Measurements from ENCODE around the gene TMPRSS12. TPM values are rescaled to one million over a fixed set of nuclear protein-coding genes. Genes with fewer than 3 reads are reported as not detected.
A peak's percentile ranks its signal among the peaks of the same experiment; 100 is the strongest.
"Not testable (repeated sequence)": the region's sequence is repeated elsewhere in the genome, so short reads cannot be mapped to it uniquely, and the experiment has no call there.

Gene TMPRSS12, protein sequence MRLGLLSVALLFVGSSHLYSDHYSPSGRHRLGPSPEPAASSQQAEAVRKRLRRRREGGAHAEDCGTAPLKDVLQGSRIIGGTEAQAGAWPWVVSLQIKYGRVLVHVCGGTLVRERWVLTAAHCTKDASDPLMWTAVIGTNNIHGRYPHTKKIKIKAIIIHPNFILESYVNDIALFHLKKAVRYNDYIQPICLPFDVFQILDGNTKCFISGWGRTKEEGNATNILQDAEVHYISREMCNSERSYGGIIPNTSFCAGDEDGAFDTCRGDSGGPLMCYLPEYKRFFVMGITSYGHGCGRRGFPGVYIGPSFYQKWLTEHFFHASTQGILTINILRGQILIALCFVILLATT
- total RNA-seq, result 0.24 to 0.27 TPM in 2 of 3 replicates, not detected in the other

DNA sequence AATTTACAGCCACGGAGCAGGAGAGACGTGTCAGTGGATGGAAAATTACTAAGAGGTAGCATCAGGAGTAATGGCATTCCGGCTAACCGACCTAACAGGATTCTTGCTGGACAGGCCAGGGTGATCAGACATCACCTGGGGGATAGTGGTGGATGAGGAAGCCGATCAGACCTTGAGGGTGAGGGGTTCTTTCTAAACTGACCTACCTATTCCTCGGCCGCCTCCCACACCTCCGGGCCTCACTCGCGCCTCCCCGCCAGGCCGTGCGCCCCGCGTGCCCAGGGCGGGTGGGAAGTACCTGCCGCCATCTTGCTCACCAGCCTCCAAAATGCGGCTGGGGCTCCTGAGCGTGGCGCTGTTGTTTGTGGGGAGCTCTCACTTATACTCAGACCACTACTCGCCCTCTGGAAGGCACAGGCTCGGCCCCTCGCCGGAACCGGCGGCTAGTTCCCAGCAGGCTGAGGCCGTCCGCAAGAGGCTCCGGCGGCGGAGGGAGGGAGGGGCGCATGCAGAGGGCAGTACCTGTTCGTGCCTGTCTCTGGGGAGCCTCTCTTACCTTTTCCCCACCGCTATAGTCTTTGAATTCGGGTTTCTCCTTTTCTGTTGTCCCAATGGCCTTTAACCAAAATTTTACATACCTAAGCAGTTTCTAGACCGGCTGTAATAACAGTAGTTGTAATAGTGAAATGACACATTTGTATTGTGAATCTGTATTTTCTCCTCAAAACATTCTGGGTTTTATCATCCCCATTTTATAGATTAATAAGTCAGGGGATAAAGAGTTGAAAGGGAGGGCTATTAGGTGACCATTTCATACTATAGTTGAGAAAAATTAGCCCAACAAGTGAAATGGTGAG is at the start of gene TMPRSS12:
TMPRSS12 (plus strand) TSS at position 290 of the 857 bp plus-strand sequence; CDS start at position 329, 39 bp downstream.
- peak; percentile 23 to 55 for DNase-seq (ENCODE audit: low spot score in 2 of 2, unreplicated experiment in 2 of 2)
- peaks cover 13% of the 10 kb centered on the region for H3K9me3 Mint-ChIP-seq
- H3K36me3 Mint-ChIP-seq, result peaks cover 7% of the 10 kb centered on the region
- peaks cover 24% of the 10 kb centered on the region for H3K4me1 Mint-ChIP-seq
- no peaks in the 10 kb centered on the region for H3K27me3 Mint-ChIP-seq (ENCODE audit: low read depth)
- peak within 1 kb of the TSS; percentile 61 for H3K4me3 Mint-ChIP-seq
- H3K27ac Mint-ChIP-seq, result peak within 1 kb of the TSS; percentile 86
- TF ChIP-seq, protein P1, sequence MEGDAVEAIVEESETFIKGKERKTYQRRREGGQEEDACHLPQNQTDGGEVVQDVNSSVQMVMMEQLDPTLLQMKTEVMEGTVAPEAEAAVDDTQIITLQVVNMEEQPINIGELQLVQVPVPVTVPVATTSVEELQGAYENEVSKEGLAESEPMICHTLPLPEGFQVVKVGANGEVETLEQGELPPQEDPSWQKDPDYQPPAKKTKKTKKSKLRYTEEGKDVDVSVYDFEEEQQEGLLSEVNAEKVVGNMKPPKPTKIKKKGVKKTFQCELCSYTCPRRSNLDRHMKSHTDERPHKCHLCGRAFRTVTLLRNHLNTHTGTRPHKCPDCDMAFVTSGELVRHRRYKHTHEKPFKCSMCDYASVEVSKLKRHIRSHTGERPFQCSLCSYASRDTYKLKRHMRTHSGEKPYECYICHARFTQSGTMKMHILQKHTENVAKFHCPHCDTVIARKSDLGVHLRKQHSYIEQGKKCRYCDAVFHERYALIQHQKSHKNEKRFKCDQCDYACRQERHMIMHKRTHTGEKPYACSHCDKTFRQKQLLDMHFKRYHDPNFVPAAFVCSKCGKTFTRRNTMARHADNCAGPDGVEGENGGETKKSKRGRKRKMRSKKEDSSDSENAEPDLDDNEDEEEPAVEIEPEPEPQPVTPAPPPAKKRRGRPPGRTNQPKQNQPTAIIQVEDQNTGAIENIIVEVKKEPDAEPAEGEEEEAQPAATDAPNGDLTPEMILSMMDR (IDR thresholded peaks at IDR 0.05; ENCODE audit: unreplicated experiment), result no peak

DNA sequence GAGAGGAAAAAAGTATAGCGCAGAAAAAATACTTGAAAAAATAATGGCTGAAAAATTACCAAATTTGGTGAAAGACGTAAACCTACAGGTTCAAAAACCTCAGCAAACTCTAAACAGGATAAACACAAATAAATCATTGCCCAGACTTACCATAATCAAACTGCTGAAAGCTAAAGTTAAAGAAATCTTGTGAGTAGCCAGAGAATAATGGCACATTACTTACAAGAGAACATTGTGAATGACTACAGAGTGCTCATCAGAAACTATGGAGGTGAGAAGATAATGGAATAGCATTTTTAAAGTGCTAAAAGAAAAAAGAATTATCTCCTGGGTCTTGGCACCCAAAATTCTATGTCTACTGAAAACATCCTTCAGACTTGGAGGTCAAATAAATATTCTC is 42.8 kb upstream of the TMPRSS12 start:
- Mint-ChIP-seq H3K27me3 (ENCODE audit: low read depth) (no peaks in the 10 kb centered on the region), H3K4me3 (no peak overlapping the region), H3K36me3 (peaks cover 72% of the 10 kb centered on the region), H3K4me1 (no peaks in the 10 kb centered on the region), H3K27ac (no peak overlapping the region), H3K9me3 (peaks cover 30% of the 10 kb centered on the region)
- no peak for DNase-seq (ENCODE audit: low spot score in 2 of 2, unreplicated experiment in 2 of 2)
- TF ChIP-seq, protein P1 (IDR thresholded peaks at IDR 0.05; ENCODE audit: unreplicated experiment), result no peak

DNA sequence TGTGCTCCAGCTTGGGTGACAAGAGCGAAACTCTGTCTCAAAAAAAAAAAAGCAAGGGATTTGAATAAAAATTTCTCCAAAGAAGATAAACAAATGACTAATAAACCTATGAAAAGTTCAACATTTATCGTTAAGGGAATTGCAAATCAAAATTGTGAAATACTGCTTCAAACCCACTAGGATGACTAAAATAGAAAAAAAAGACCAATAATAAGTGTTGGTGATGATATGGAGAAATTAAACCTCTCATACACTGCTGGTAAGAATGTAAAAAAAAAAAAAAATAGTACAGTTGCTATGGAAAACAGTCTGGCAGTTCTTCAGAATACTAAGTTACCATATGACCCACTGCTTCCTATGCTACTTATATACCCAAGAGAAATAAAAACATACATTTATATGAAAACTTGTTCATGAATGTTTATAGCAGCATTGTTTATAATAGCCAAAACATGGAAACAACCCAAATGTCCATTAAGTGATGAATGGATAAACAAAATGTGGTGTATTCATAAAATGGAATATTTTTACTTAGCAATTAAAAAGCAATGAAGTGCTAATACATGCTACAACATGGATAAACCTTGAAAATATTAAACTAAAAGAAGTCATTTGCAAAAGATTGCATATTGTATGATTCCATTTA is 39.4 kb upstream of the TMPRSS12 start:
- Mint-ChIP-seq H3K4me1 (no peaks in the 10 kb centered on the region), H3K9me3 (peaks cover 24% of the 10 kb centered on the region), H3K4me3 (no peak overlapping the region), H3K27ac (no peak overlapping the region), H3K36me3 (peaks cover 52% of the 10 kb centered on the region), H3K27me3 (ENCODE audit: low read depth) (no peaks in the 10 kb centered on the region)
- no peak for DNase-seq (ENCODE audit: low spot score in 2 of 2, unreplicated experiment in 2 of 2)
- TF ChIP-seq, protein P1 (IDR thresholded peaks at IDR 0.05; ENCODE audit: unreplicated experiment), result no peak

DNA sequence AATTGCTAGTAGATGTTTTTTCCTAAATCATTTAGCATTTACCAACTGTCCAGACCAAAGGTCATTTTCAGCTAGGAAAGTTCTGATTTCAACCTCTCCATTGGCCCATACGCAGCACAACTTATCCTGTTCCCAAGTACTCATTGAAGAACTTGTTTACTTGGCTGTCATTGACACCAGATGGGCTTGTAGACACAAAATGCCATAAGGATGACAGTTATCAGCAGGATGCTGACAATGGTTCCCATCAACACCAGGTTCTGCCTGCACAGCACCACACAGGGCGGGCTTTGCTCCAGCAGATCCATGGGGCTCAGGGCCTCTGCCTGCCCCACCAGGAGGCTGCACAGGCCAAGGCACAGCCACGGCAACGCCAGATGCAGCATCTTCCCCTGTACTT is 36.5 kb upstream of the TMPRSS12 start:
- TF ChIP-seq, protein P1 (IDR thresholded peaks at IDR 0.05; ENCODE audit: unreplicated experiment), result no peak
- H3K4me1 Mint-ChIP-seq, result no peaks in the 10 kb centered on the region

DNA sequence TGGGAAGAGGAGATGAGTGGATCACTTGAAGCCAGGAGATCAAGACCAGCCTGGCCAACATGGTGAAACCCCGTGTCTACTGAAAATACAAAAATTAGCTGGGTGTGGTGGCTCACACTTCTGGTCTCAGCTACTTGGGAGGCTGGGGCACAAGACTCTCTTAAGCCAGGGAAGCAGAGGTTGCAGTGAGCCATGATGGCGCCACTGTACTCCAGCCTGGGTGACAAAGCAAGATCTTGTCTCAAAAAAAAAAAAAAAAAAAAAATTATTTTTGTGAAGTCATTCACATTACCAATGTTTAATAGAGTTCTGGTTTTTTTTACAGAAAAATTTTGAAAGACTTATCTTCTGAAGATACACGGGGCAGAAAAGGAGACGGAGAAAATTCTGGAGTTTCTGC is 33.6 kb upstream of the TMPRSS12 start:
- not testable (repeated sequence) for H3K27ac Mint-ChIP-seq; H3K4me1 Mint-ChIP-seq; DNase-seq (ENCODE audit: low spot score in 2 of 2, unreplicated experiment in 2 of 2); H3K4me3 Mint-ChIP-seq; H3K9me3 Mint-ChIP-seq; H3K27me3 Mint-ChIP-seq (ENCODE audit: low read depth)
- H3K36me3 Mint-ChIP-seq, result peaks cover 29% of the 10 kb centered on the region

More for the DNA sequence above, 36.5 kb upstream of the TMPRSS12 start:
- Mint-ChIP-seq H3K27ac (no peak overlapping the region), H3K4me3 (no peak overlapping the region), H3K27me3 (ENCODE audit: low read depth) (no peaks in the 10 kb centered on the region), H3K9me3 (peaks cover 5% of the 10 kb centered on the region), H3K36me3 (peaks cover 35% of the 10 kb centered on the region)
- DNase-seq (ENCODE audit: low spot score in 2 of 2, unreplicated experiment in 2 of 2), result no peak

DNA sequence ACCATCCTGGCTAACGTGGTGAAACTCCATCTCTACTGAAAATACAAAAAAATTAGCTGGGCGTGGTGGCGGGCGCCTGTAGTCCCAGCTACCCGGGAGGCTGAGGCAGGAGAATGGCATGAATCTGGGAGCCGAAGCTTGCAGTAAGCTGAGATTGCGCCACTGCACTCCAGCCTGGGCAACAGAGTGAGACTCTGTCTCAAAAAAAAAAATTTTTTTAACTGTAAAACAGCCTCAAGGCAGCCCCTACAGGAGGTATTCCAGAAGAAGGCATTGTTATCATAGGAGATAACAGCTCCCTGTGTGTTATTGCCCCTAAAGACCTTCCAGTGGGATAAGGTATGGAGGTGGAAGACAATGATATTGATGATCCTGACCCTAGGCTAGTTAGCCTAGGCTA is 27.8 kb upstream of the TMPRSS12 start:
- H3K27ac Mint-ChIP-seq; DNase-seq (ENCODE audit: low spot score in 2 of 2, unreplicated experiment in 2 of 2); H3K9me3 Mint-ChIP-seq; H3K4me3 Mint-ChIP-seq; H3K27me3 Mint-ChIP-seq (ENCODE audit: low read depth); H3K4me1 Mint-ChIP-seq: not testable (repeated sequence)
- peaks cover 43% of the 10 kb centered on the region for H3K36me3 Mint-ChIP-seq

Data from mesothelial cell of epicardium (in vitro differentiated cells).